DOHH2 (cell line): ENCODE data around the gene ARHGAP24.

ENCODE experiments used
- H3F3A ChIP-seq: fragments of 200-600 bp; sonication (generic), shearing (Covaris generic); 2 replicates; pipeline ENCODE4 v1.6.0; 2016; ENCODE audit warnings: antibody characterized with exemption, mild to moderate bottlenecking; ENCODE audit not compliant: control insufficient read depth, insufficient read depth
- H3K27ac ChIP-seq: fragments of 200-600 bp; sonication (generic); 2 replicates; pipeline ENCODE4 v1.5.1; 2014; ENCODE audit warnings: low read depth, mild to moderate bottlenecking, low read length, moderate library complexity
- H3K27me3 ChIP-seq: fragments of 200-600 bp; sonication (generic); 2 replicates; pipeline ENCODE4 v1.6.1; 2014; ENCODE audit warnings: mild to moderate bottlenecking, low read length, mixed read lengths; ENCODE audit not compliant: control insufficient read depth
- H3K36me3 ChIP-seq: fragments of 200-600 bp; sonication (generic); 2 replicates; pipeline ENCODE4 v1.6.1; 2014; ENCODE audit warnings: mild to moderate bottlenecking, low read length, moderate library complexity, mixed read lengths; ENCODE audit not compliant: control insufficient read depth
- H3K4me1 ChIP-seq: fragments of 200-600 bp; sonication (generic); 2 replicates; pipeline ENCODE4 v1.6.1; 2014; ENCODE audit warnings: mild to moderate bottlenecking, low read length, mixed read lengths; ENCODE audit not compliant: control insufficient read depth
- H3K4me2 ChIP-seq: fragments of 200-600 bp; sonication (generic); 2 replicates; pipeline ENCODE4 v1.6.0; 2014; ENCODE audit warnings: mild to moderate bottlenecking, low read length, moderate library complexity
- H3K4me3 ChIP-seq: fragments of 200-600 bp; sonication (generic); 2 replicates; pipeline ENCODE4 v1.5.1; 2014; ENCODE audit warnings: mild to moderate bottlenecking, low read length, mixed read lengths
- H3K79me2 ChIP-seq: fragments of 200-600 bp; sonication (generic); 2 replicates; pipeline ENCODE4 v1.6.1; 2014; ENCODE audit warnings: mild to moderate bottlenecking, low read length, mixed read lengths; ENCODE audit not compliant: control insufficient read depth
- H3K9me2 ChIP-seq: fragments of 200-600 bp; sonication (generic); replicated peaks from 2 replicates; pipeline ENCODE4 v1.6.1; 2014; ENCODE audit warnings: mild to moderate bottlenecking, low read length, mixed read lengths; ENCODE audit not compliant: control insufficient read depth
- H3K9me3 ChIP-seq: fragments of 200-600 bp; sonication (generic); 2 replicates; pipeline ENCODE4 v1.6.1; 2014; ENCODE audit warnings: antibody characterized with exemption, low read length, mixed read lengths; ENCODE audit not compliant: control insufficient read depth, insufficient read depth
- H4K20me1 ChIP-seq: fragments of 200-600 bp; sonication (generic); 2 replicates; pipeline ENCODE4 v1.6.0; 2014; ENCODE audit warnings: low read depth, mild to moderate bottlenecking, antibody characterized with exemption, low read length, moderate library complexity; ENCODE audit not compliant: control insufficient read depth, insufficient read depth
- EZH2phosphoT487 ChIP-seq: fragments of 200-600 bp; sonication (generic); IDR thresholded peaks from 2 replicates; pipeline ENCODE4 v1.6.1; 2017; ENCODE audit warnings: borderline replicate concordance, mild to moderate bottlenecking, antibody characterized with exemption, low read length, moderate library complexity, mixed read lengths
- TF ChIP-seq, protein P1 (sequence below): fragments of 200-600 bp; sonication (generic); IDR thresholded peaks from one replicate; pipeline ENCODE4 v1.5.1; 2014; ENCODE audit warnings: antibody characterized with exemption, mild to moderate bottlenecking, low read depth, low read length; ENCODE audit not compliant: poor library complexity, severe bottlenecking

The ARHGAP24 gene

DNA sequence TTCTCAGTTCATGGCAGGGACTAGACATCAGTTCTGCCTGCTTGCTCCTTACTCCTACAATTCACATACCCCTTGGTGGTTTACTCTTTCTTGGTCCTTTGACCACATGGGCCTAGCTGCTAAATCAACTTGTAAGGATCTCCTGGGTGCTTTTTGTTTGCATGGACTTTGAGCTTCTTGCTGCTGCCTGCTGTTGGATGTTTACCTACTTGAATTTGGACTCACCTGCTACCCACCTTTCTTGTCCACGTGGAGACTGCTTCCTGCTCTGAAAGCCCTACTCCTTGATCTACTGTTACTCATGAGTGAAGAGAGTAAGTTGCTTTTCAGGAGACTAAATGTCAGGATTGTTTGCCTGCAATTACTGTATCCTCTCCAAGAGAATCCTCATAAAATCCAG lies 15.2 kb upstream of the ARHGAP24 start:
- no peak overlapping the region for H3K4me2 ChIP-seq
- H4K20me1 ChIP-seq, result no peaks in the 10 kb centered on the region
- no peak overlapping the region for H3K4me3 ChIP-seq
- TF ChIP-seq, protein P1, sequence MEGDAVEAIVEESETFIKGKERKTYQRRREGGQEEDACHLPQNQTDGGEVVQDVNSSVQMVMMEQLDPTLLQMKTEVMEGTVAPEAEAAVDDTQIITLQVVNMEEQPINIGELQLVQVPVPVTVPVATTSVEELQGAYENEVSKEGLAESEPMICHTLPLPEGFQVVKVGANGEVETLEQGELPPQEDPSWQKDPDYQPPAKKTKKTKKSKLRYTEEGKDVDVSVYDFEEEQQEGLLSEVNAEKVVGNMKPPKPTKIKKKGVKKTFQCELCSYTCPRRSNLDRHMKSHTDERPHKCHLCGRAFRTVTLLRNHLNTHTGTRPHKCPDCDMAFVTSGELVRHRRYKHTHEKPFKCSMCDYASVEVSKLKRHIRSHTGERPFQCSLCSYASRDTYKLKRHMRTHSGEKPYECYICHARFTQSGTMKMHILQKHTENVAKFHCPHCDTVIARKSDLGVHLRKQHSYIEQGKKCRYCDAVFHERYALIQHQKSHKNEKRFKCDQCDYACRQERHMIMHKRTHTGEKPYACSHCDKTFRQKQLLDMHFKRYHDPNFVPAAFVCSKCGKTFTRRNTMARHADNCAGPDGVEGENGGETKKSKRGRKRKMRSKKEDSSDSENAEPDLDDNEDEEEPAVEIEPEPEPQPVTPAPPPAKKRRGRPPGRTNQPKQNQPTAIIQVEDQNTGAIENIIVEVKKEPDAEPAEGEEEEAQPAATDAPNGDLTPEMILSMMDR, result no peak
- TF ChIP-seq EZH2phosphoT487, result no peak
- no peaks in the 10 kb centered on the region for H3K27me3 ChIP-seq
- H3F3A ChIP-seq, result no peaks in the 10 kb centered on the region
- no peaks in the 10 kb centered on the region for H3K36me3 ChIP-seq
- H3K4me1 ChIP-seq, result peaks cover 4% of the 10 kb centered on the region
- no peak overlapping the region for H3K27ac ChIP-seq
- no peaks in the 10 kb centered on the region for H3K9me3 ChIP-seq
- no peaks in the 10 kb centered on the region for H3K9me2 ChIP-seq
- no peaks in the 10 kb centered on the region for H3K79me2 ChIP-seq

DNA sequence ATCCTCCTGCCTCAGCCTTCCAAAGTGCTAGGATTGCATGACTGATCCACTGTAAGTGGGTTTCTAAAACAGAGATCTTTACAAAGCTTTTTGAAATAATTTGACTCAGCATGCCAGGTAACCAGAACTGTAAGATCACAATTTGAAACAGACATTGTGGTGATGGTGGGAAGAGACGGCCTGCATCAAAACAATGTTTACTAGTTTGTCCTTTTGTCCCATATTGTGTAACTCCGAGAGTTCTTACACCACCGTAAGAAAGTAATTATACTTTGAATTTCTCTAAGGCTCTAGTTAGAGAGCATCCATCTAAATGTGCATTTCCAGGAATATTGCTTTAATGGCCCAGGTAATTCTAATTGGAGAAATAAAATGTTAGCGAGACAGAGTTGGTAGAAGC lies 594 bp upstream of the ARHGAP24 start:
- peak overlapping the region; percentile 90 for H3K4me2 ChIP-seq
- H3K27ac ChIP-seq, result no peak overlapping the region
- peak overlapping the region; percentile 74 for H3K4me3 ChIP-seq

DNA sequence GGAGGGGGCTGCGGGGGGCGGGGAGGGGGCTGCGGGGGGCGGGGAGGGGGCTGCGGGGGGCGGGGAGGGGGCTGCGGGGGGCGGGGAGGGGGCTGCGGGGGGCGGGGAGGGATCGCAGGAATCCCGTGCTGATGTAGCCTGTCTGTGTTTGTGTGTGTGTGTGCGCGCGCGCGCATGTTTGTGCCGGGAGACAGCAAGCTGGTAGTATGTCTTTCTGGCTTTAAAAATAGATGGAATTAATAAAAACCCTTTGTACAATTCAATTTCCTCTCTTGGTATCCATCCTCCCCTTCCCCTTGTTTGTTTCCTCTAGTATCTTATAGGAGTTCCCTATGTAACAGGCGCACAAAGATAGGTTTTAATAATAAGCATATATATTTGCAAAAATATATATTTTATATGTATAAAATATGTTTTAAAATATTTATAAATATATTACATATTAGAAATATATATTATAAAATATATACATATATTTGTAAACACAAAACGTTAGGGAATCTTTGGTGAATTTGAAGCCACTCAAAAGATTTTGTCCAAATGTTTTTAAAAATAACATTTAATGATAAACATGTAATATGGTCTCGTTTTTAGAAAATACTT lies 782 bp downstream of the ARHGAP24 start:
- H3K4me3 ChIP-seq, result peak overlapping the region; percentile 74
- H3K4me2 ChIP-seq, result peak overlapping the region; percentile 90
- H3K79me2 ChIP-seq, result no peaks in the 10 kb centered on the region

More for the DNA sequence above, 594 bp upstream of the ARHGAP24 start:
- no peaks in the 10 kb centered on the region for H3K9me3 ChIP-seq
- H3K27me3 ChIP-seq, result peaks cover 13% of the 10 kb centered on the region
- no peaks in the 10 kb centered on the region for H4K20me1 ChIP-seq
- TF ChIP-seq EZH2phosphoT487, result no peak
- TF ChIP-seq, protein P1, result no peak
- no peaks in the 10 kb centered on the region for H3K9me2 ChIP-seq
- peaks cover 22% of the 10 kb centered on the region for H3K4me1 ChIP-seq
- no peaks in the 10 kb centered on the region for H3K36me3 ChIP-seq
- H3F3A ChIP-seq, result no peaks in the 10 kb centered on the region
- no peaks in the 10 kb centered on the region for H3K79me2 ChIP-seq

More for the DNA sequence above, 782 bp downstream of the ARHGAP24 start:
- no peaks in the 10 kb centered on the region for H3F3A ChIP-seq
- no peaks in the 10 kb centered on the region for H3K36me3 ChIP-seq
- peaks cover 22% of the 10 kb centered on the region for H3K4me1 ChIP-seq
- TF ChIP-seq, protein P1, result no peak
- TF ChIP-seq EZH2phosphoT487, result no peak
- no peaks in the 10 kb centered on the region for H3K9me2 ChIP-seq
- H3K9me3 ChIP-seq, result no peaks in the 10 kb centered on the region
- H3K27ac ChIP-seq, result no peak overlapping the region
- no peaks in the 10 kb centered on the region for H4K20me1 ChIP-seq
- H3K27me3 ChIP-seq, result peaks cover 13% of the 10 kb centered on the region
